ENCODE measurements around the gene NKAIN4. TPM values are rescaled to one million over a fixed set of nuclear protein-coding genes. Genes with fewer than 3 reads are reported as not detected.

The NKAIN4 gene
- total RNA-seq, 2 experiments from 2014 or later, result not detected

GRCh38 chr20:63190828-63191227 lies 63.4 kb downstream of the NKAIN4 start:
- no peak for DNase-seq (ENCODE audit: low spot score)
- no TSS peak for BruUV-seq (replicated peaks)
- ChIA-PET POLR2A (no interaction called here), CTCF (ENCODE audit: unreplicated experiment) (no interaction called here)
- H3K36me3 ChIP-seq (ENCODE audit: insufficient read depth, low read length), result peaks cover 16% of the 10 kb centered on the region
- intact Hi-C loops (cut with micrococcal nuclease; ENCODE audit: unreplicated experiment), result no loop called here
- no peak overlapping the region for H3K4me3 ChIP-seq (ENCODE audit: low read depth, low read length, poor library complexity, severe bottlenecking)
- no peak for TF ChIP-seq EZH2phosphoT487 (IDR thresholded peaks at IDR 0.05; ENCODE audit: borderline replicate concordance, low read depth, low read length)
- TF ChIP-seq CTCF (conservative IDR thresholded peaks at IDR 0.05; ENCODE audit: low read length), result no peak
- no peak overlapping the region for H2AFZ ChIP-seq (ENCODE audit: low read length)
- H4K20me1 ChIP-seq (ENCODE audit: insufficient read depth, low read length), result peaks cover 10% of the 10 kb centered on the region; the same call in 1 of the 2 replicates
- H3K4me2 ChIP-seq (ENCODE audit: low read length), result no peak overlapping the region
- no peaks in the 10 kb centered on the region for H3K9me2 ChIP-seq (ENCODE audit: insufficient read depth, low read length)
- peaks cover 2% of the 10 kb centered on the region; the same call in 1 of the 2 replicates for H3K79me2 ChIP-seq (ENCODE audit: insufficient read depth, low read depth, low read length)
- H3K27ac ChIP-seq (ENCODE audit: low read depth, low read length, poor library complexity, severe bottlenecking), result no peak overlapping the region
- no peaks in the 10 kb centered on the region for H3K4me1 ChIP-seq (ENCODE audit: insufficient read depth, low read length, poor library complexity, severe bottlenecking)
- no peaks in the 10 kb centered on the region for H3K9me3 ChIP-seq (ENCODE audit: low read length)

Small RNA genes lying within 50 kb of the gene (microRNA-seq; reads per million reads assigned to microRNA genes)
- not detected for gene MIR3196 (ENCODE audit: borderline replicate concordance)
- gene MIR4326 (ENCODE audit: borderline replicate concordance), result not detected

Small RNA genes lying within 50 kb of the gene (small RNA-seq; reads per million reads assigned to genes)
- gene MIR3196 (not detected), gene MIR4326 (not detected)

Other genes with a start within 250 kb of the NKAIN4 start
- gene BHLHE23, start 247.5 kb downstream of the NKAIN4 start, total RNA-seq (2014; rRNA removed; shearing (Covaris generic)), result not detected in 2 replicates
- not detected in 2 replicates for gene BHLHE23, start 247.5 kb downstream of the NKAIN4 start, total RNA-seq (2022)
- 26.7 and 31.3 TPM in 2 replicates for gene YTHDF1, start 38.3 kb downstream of the NKAIN4 start, total RNA-seq (2014; rRNA removed; shearing (Covaris generic))
- 42.3 and 42.7 TPM in 2 replicates for gene YTHDF1, start 38.3 kb downstream of the NKAIN4 start, total RNA-seq (2022)
- not detected in 2 replicates for gene BIRC7, start 18.6 kb downstream of the NKAIN4 start, total RNA-seq (2014; rRNA removed; shearing (Covaris generic))
- 0.39 and 0.42 TPM in 2 replicates for gene BIRC7, start 18.6 kb downstream of the NKAIN4 start, total RNA-seq (2022)
- gene ARFGAP1, start 18.4 kb upstream of the NKAIN4 start, total RNA-seq (2014; rRNA removed; shearing (Covaris generic)), result 50.4 and 57.9 TPM in 2 replicates
- 105 and 116 TPM in 2 replicates for gene ARFGAP1, start 18.4 kb upstream of the NKAIN4 start, total RNA-seq (2022)
- gene COL20A1, start 38.7 kb upstream of the NKAIN4 start, total RNA-seq (2014; rRNA removed; shearing (Covaris generic)), result not detected in 2 replicates
- gene COL20A1, start 38.7 kb upstream of the NKAIN4 start, total RNA-seq (2022), result 0.09 and 0.15 TPM in 2 replicates
- not detected in 2 replicates for gene CHRNA4, start 106.9 kb upstream of the NKAIN4 start, total RNA-seq (2014; rRNA removed; shearing (Covaris generic))
- gene CHRNA4, start 106.9 kb upstream of the NKAIN4 start, total RNA-seq (2022), result not detected in 2 replicates
- not detected in 2 replicates for gene KCNQ2, start 218.2 kb upstream of the NKAIN4 start, total RNA-seq (2014; rRNA removed; shearing (Covaris generic))
- not detected in 2 replicates for gene KCNQ2, start 218.2 kb upstream of the NKAIN4 start, total RNA-seq (2022)
- gene EEF1A2, start 244.6 kb upstream of the NKAIN4 start, total RNA-seq (2014; rRNA removed; shearing (Covaris generic)), result 0.22 and 0.36 TPM in 2 replicates
- 0.92 TPM in 1 of 2 replicates, not detected in the other for gene EEF1A2, start 244.6 kb upstream of the NKAIN4 start, total RNA-seq (2022)

Measured in OCI-LY7 (cell line).